Endothelial cell (in vitro differentiated cells): ENCODE measurements around the gene RBM33. TPM values are rescaled to one million over a fixed set of nuclear protein-coding genes. Genes with fewer than 3 reads are reported as not detected.

Source experiments
- DNase-seq: peaks from one replicate; pipeline ENCODE4 v3.0.0; 2021; ENCODE audit warnings: low spot score
- H3K27ac Mint-ChIP-seq: one replicate; pipeline ENCODE4 v1.8.0; 2021; ENCODE audit warnings: mixed read lengths, inconsistent platforms; ENCODE audit not compliant: unreplicated experiment
- H3K27me3 Mint-ChIP-seq: one replicate; pipeline ENCODE4 v1.8.0; 2021; ENCODE audit warnings: mild to moderate bottlenecking, moderate library complexity, mixed read lengths, inconsistent platforms; ENCODE audit not compliant: unreplicated experiment
- H3K36me3 Mint-ChIP-seq: one replicate; pipeline ENCODE4 v1.8.0; 2021; ENCODE audit warnings: mild to moderate bottlenecking, low read depth, mixed read lengths, inconsistent platforms; ENCODE audit not compliant: unreplicated experiment
- H3K4me1 Mint-ChIP-seq: one replicate; pipeline ENCODE4 v1.8.0; 2021; ENCODE audit warnings: mild to moderate bottlenecking, mixed read lengths, inconsistent platforms; ENCODE audit not compliant: unreplicated experiment
- H3K4me3 Mint-ChIP-seq: one replicate; pipeline ENCODE4 v1.8.0; 2021; ENCODE audit warnings: mild to moderate bottlenecking, mixed read lengths, inconsistent platforms; ENCODE audit not compliant: unreplicated experiment
- H3K9me3 Mint-ChIP-seq: one replicate; pipeline ENCODE4 v1.8.0; 2021; ENCODE audit warnings: mixed read lengths, inconsistent platforms; ENCODE audit not compliant: unreplicated experiment
- total RNA-seq: library from RNA; stranded (reverse); fragmentation: NEBNext Ultra II Directional; extraction: Animal tissue kit (Norgen Biotek cat#: 25700); gene quantifications from one replicate; pipeline ENCODE4 v1.2.1, GENCODE V29; 2021; ENCODE audit not compliant: unreplicated experiment
- TF ChIP-seq, protein P1 (sequence below): fragments of 200-600 bp; sonication (generic); IDR thresholded peaks from one replicate; pipeline ENCODE4 v1.5.0; 2021; ENCODE audit warnings: antibody characterized with exemption; ENCODE audit not compliant: unreplicated experiment

The RBM33 gene
- total RNA-seq, 1 donor from 2014 or later, result 65.3 TPM

DNA sequence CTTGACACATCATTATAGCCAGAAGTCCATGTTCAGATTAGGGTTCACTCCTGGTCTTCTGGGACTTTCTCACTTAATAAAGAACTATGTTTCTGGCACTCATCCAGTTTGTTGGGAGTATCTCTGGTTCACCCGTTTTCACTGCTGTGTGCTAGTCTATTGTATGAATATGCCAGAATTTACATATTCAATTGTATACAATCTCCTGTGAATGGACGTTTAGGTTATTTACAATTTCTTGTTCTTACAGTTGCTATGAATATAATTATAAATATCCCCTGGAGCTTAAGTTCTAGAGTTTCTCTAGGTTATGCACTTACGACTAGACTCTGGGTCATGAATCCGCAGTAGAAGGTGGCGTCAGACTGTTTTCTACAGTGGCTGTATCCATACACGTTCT is 20.0 kb upstream of the RBM33 start:
- Mint-ChIP-seq H3K27ac (no peak overlapping the region), H3K9me3 (no peaks in the 10 kb centered on the region), H3K36me3 (no peaks in the 10 kb centered on the region), H3K27me3 (no peaks in the 10 kb centered on the region), H3K4me1 (no peaks in the 10 kb centered on the region), H3K4me3 (no peak overlapping the region)
- DNase-seq, result no peak
- TF ChIP-seq, protein P1, sequence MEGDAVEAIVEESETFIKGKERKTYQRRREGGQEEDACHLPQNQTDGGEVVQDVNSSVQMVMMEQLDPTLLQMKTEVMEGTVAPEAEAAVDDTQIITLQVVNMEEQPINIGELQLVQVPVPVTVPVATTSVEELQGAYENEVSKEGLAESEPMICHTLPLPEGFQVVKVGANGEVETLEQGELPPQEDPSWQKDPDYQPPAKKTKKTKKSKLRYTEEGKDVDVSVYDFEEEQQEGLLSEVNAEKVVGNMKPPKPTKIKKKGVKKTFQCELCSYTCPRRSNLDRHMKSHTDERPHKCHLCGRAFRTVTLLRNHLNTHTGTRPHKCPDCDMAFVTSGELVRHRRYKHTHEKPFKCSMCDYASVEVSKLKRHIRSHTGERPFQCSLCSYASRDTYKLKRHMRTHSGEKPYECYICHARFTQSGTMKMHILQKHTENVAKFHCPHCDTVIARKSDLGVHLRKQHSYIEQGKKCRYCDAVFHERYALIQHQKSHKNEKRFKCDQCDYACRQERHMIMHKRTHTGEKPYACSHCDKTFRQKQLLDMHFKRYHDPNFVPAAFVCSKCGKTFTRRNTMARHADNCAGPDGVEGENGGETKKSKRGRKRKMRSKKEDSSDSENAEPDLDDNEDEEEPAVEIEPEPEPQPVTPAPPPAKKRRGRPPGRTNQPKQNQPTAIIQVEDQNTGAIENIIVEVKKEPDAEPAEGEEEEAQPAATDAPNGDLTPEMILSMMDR, result no peak

DNA sequence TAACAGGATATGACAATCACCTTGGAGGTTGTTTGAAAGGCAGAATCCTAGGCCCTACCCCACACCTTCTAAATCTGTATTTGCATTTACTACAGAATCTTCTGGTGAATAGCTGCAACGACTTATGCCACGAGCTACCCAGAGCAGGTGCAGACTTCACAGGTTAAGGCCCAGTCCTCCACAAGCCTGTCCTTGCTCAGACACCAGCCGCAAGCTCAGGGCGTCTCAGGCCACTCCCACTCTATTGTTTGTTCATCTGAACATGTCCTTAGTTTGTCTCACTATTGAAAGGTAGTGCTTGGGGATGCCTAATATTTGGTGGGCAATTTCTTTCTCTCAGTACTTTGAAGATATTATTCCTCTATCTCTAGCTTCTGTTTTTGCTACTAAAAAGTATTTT is 18.9 kb upstream of the RBM33 start:
- Mint-ChIP-seq H3K36me3 (no peaks in the 10 kb centered on the region), H3K4me3 (no peak overlapping the region), H3K27ac (no peak overlapping the region), H3K4me1 (no peaks in the 10 kb centered on the region), H3K9me3 (no peaks in the 10 kb centered on the region), H3K27me3 (no peaks in the 10 kb centered on the region)
- no peak for DNase-seq
- TF ChIP-seq, protein P1, result no peak

DNA sequence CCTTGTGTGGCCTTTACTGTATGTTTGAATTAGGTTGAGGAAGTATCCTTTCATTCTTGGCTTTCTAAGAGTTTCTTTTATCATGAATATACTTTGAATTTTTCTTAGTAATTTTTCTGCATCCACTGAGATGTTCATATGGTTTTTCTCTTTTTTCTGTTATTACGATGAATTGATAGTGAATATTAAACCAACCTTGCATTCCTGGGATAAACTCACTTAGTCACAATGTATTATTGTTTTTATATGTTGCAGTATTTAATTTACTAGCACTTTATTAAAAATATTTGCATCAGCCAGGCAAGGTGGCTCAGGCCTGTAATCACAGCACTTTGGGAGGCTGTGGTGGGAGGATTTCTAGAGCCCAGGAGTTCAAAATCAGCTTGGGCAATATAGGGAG is 15.3 kb upstream of the RBM33 start:
- no peaks in the 10 kb centered on the region for H3K4me1 Mint-ChIP-seq
- H3K27ac Mint-ChIP-seq, result no peak overlapping the region
- no peak for DNase-seq
- TF ChIP-seq, protein P1, result no peak
- peaks cover 2% of the 10 kb centered on the region for H3K27me3 Mint-ChIP-seq
- no peak overlapping the region for H3K4me3 Mint-ChIP-seq
- H3K36me3 Mint-ChIP-seq, result no peaks in the 10 kb centered on the region
- H3K9me3 Mint-ChIP-seq, result no peaks in the 10 kb centered on the region

DNA sequence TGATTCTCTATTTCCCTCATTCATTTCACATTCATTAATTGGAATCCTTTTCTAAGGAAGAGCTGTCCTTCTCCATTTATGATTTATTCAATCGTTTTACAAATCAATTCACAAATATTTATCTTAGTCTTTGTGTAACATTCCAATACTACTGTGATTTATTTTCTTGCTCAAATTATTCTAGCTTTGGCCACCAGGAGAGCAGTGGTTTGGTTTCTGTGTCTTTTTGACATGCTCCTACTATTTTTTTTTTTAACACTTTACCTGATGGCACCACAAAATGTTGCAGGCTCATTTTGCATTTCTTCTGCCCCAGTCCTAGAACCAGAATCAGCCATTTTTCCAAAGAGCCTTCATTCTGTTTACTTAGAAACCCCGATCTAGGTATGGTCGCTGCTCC is 13.3 kb upstream of the RBM33 start:
- Mint-ChIP-seq H3K9me3 (peaks cover 4% of the 10 kb centered on the region), H3K4me3 (no peak overlapping the region), H3K27ac (no peak overlapping the region), H3K36me3 (no peaks in the 10 kb centered on the region), H3K4me1 (no peaks in the 10 kb centered on the region), H3K27me3 (peaks cover 2% of the 10 kb centered on the region)
- TF ChIP-seq, protein P1, result peak; percentile 27
- no peak for DNase-seq

DNA sequence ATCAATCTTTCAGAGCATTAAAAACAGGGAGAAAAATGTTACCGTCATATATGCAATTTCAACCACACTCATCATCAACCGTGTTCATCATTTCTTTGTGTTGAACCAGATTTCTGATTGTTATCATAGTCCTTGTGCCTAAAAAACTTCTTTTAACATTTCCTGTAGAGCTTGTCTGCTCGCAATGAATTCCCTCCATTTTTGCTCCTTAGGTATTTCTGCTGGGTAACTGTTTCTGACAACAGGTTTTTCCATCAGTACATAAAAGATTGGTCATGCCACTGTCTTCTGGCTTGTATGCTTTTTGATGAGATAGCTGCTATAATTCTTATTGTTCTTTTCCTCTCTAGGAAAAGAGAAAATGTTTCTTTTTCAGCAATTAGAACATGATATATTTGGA is 8.6 kb upstream of the RBM33 start:
- H3K27ac Mint-ChIP-seq, result no peak overlapping the region
- no peak overlapping the region for H3K4me3 Mint-ChIP-seq
- H3K4me1 Mint-ChIP-seq, result no peaks in the 10 kb centered on the region
- TF ChIP-seq, protein P1, result no peak
- H3K36me3 Mint-ChIP-seq, result peaks cover 17% of the 10 kb centered on the region
- H3K9me3 Mint-ChIP-seq, result peaks cover 6% of the 10 kb centered on the region
- no peak for DNase-seq
- peaks cover 2% of the 10 kb centered on the region for H3K27me3 Mint-ChIP-seq
